ENCODE data around the gene AGAP1. TPM values are rescaled to one million over a fixed set of nuclear protein-coding genes. Genes with fewer than 3 reads are reported as not detected.

The AGAP1 gene
- total RNA-seq, 1 donor from 2014 or later = 17.5 TPM

GRCh38 chr2:235811446-235812184 lies 317.8 kb downstream of the AGAP1 start:
- no peak for TF ChIP-seq CTCF (conservative IDR thresholded peaks at IDR 0.05; ENCODE audit: low read depth, low read length)
- no peak for DNase-seq (ENCODE audit: low read depth)

GRCh38 chr2:235812185-235812665 lies 318.4 kb downstream of the AGAP1 start:
- DNase-seq (ENCODE audit: low read depth) = no peak
- H3K4me3 ChIP-seq (ENCODE audit: low read depth, low read length) = no peak overlapping the region
- TF ChIP-seq CTCF (conservative IDR thresholded peaks at IDR 0.05; ENCODE audit: low read depth, low read length) = no peak

More at GRCh38 chr2:235811446-235812184, 317.8 kb downstream of the AGAP1 start:
- no peak overlapping the region for H3K4me3 ChIP-seq (ENCODE audit: low read depth, low read length)

- no peak for DNase-seq (ENCODE audit: low read depth)
- H3K4me3 ChIP-seq (ENCODE audit: low read depth, low read length) = no peak overlapping the region
- no peak for TF ChIP-seq CTCF (conservative IDR thresholded peaks at IDR 0.05; ENCODE audit: low read depth, low read length)
Observed at GRCh38 chr2:235813398-235813797, 319.6 kb downstream of the AGAP1 start.

- TF ChIP-seq CTCF (conservative IDR thresholded peaks at IDR 0.05; ENCODE audit: low read depth, low read length) = no peak
- DNase-seq (ENCODE audit: low read depth) = no peak
- no peak overlapping the region for H3K4me3 ChIP-seq (ENCODE audit: low read depth, low read length)
Observed at GRCh38 chr2:235820571-235820970, 326.7 kb downstream of the AGAP1 start.

GRCh38 chr2:235824331-235824730 lies 330.5 kb downstream of the AGAP1 start:
- H3K4me3 ChIP-seq (ENCODE audit: low read depth, low read length) = no peak overlapping the region
- DNase-seq (ENCODE audit: low read depth) = no peak
- TF ChIP-seq CTCF (conservative IDR thresholded peaks at IDR 0.05; ENCODE audit: low read depth, low read length) = no peak

- no peak for TF ChIP-seq CTCF (conservative IDR thresholded peaks at IDR 0.05; ENCODE audit: low read depth, low read length)
- DNase-seq (ENCODE audit: low read depth) = no peak
- H3K4me3 ChIP-seq (ENCODE audit: low read depth, low read length) = no peak overlapping the region
Observed at GRCh38 chr2:235825946-235826345, 332.1 kb downstream of the AGAP1 start.

GRCh38 chr2:235826826-235827225 lies 333.0 kb downstream of the AGAP1 start:
- TF ChIP-seq CTCF (conservative IDR thresholded peaks at IDR 0.05; ENCODE audit: low read depth, low read length) = no peak
- H3K4me3 ChIP-seq (ENCODE audit: low read depth, low read length) = no peak overlapping the region
- DNase-seq (ENCODE audit: low read depth) = no peak

All from epithelial cell of proximal tubule (primary cell).